Endothelial cell of umbilical vein (primary cell): Measurements from ENCODE around the gene MCM8. TPM values are rescaled to one million over a fixed set of nuclear protein-coding genes. Genes with fewer than 3 reads are reported as not detected.

Experiments
- BruUV-seq: library from RNA; stranded (reverse); fragments of 400-500 nt; replicated peaks from 2 replicates; lab custom pipeline; 2021; lab: Mats Ljungman, UMichigan
- CTCF ChIA-PET: fragments of 300-600, 350-600 bp; sonication (Branson Sonifier 250); formaldehyde crosslinking; loops from one replicate; lab custom pipeline; 2021; ENCODE audit warnings: antibody characterized with exemption, inconsistent platforms; lab: Charles Lee
- POLR2A ChIA-PET: fragments of 300-600, 350-600 bp; sonication (Branson Sonifier 250); formaldehyde crosslinking; loops from one replicate; lab custom pipeline; 2021; ENCODE audit warnings: antibody characterized with exemption, inconsistent platforms; lab: Charles Lee
- DNase-seq: peaks from one replicate; pipeline ENCODE4 v3.0.0-alpha.2; 2011; ENCODE audit warnings: low read depth, low spot score
- FAIRE-seq: peaks from 2 replicates; lab custom pipeline; 2011; peaks lifted over from hg19 to GRCh38; lab: Jason Lieb, UNC
- H2AFZ ChIP-seq: 2 replicates; pipeline ENCODE4 v1.6.0; 2012; ENCODE audit warnings: low read depth, low read length, control low read depth, inconsistent platforms
- H3K27ac ChIP-seq: 2 replicates; pipeline ENCODE4 v1.5.1; 2011; ENCODE audit warnings: low read depth, mild to moderate bottlenecking, control low read depth, low read length, moderate library complexity; ENCODE audit not compliant: insufficient read depth
- H3K27me3 ChIP-seq, 2 experiments: 2 replicates each; pipeline versions ENCODE4 v1.6.0 to v1.6.1; 2011; ENCODE audit warnings: low read length in 2 of 2, mixed read lengths in 1 of 2; ENCODE audit not compliant: control insufficient read depth in 2 of 2, insufficient read depth in 2 of 2
- H3K36me3 ChIP-seq, 2 experiments: 2 replicates in 1 of 2; 3 replicates in 1 of 2; pipeline ENCODE4 v1.5.1; 2011; ENCODE audit warnings: low read length in 2 of 2, mild to moderate bottlenecking in 1 of 2, moderate library complexity in 1 of 2; ENCODE audit not compliant: control insufficient read depth in 2 of 2, insufficient read depth in 2 of 2; ENCODE audit errors: extremely low read depth in 1 of 2
- H3K4me1 ChIP-seq: 3 replicates; pipeline ENCODE4 v1.5.1; 2011; ENCODE audit warnings: mild to moderate bottlenecking, low read length; ENCODE audit not compliant: control insufficient read depth, insufficient read depth; ENCODE audit errors: extremely low read depth
- H3K4me2 ChIP-seq: 2 replicates; pipeline ENCODE4 v1.6.1; 2011; ENCODE audit warnings: low read length, control low read depth, mixed read lengths; ENCODE audit not compliant: insufficient read depth
- H3K4me3 ChIP-seq, 3 experiments: fragments of 200-600 bp in 1 of 3; sonication (generic), shearing (Covaris generic) in 1 of 3; replicated peaks in 1 of 3; 2 replicates each; pipeline ENCODE4 v1.5.1; 2011 to 2016; ENCODE audit warnings: control low read depth in 3 of 3, low read length in 3 of 3, mild to moderate bottlenecking in 2 of 3, inconsistent platforms in 1 of 3, low read depth in 1 of 3, moderate library complexity in 1 of 3; ENCODE audit not compliant: insufficient read depth in 1 of 3
- H3K79me2 ChIP-seq: 2 replicates; pipeline ENCODE4 v1.6.0; 2012; ENCODE audit warnings: low read length, inconsistent platforms; ENCODE audit not compliant: control insufficient read depth, insufficient read depth
- H3K9ac ChIP-seq: replicated peaks from 2 replicates; pipeline ENCODE3; 2011; ENCODE audit warnings: low read length, control low read depth; ENCODE audit not compliant: insufficient read depth; ENCODE audit errors: extremely low read depth
- H3K9me1 ChIP-seq: replicated peaks from 3 replicates; pipeline ENCODE4 v1.6.0; 2011; ENCODE audit warnings: mild to moderate bottlenecking, low read length; ENCODE audit not compliant: control insufficient read depth, insufficient read depth; ENCODE audit errors: extremely low read depth
- H3K9me3 ChIP-seq: replicated peaks from 2 replicates; pipeline ENCODE4 v1.5.1; 2012; ENCODE audit warnings: low read length, inconsistent platforms; ENCODE audit not compliant: control insufficient read depth, insufficient read depth
- H4K20me1 ChIP-seq: replicated peaks from 2 replicates; pipeline ENCODE3; 2011; ENCODE audit warnings: mild to moderate bottlenecking, low read length; ENCODE audit not compliant: control insufficient read depth, insufficient read depth; ENCODE audit errors: extremely low read depth
- CTCF ChIP-seq, 2 donors: IDR thresholded peaks; 1 replicate in 1 of 2; 2 replicates in 1 of 2; pipeline ENCODE4 v1.5.1; 2011; ENCODE audit warnings: low read length in 2 of 2, mild to moderate bottlenecking in 2 of 2, moderate library complexity in 2 of 2, control low read depth in 1 of 2, inconsistent platforms in 1 of 2, low read depth in 1 of 2; ENCODE audit not compliant: insufficient read depth in 1 of 2; ENCODE audit errors: extremely low read depth in 1 of 2
- EZH2 ChIP-seq: IDR thresholded peaks from 2 replicates; pipeline ENCODE4 v1.6.1; 2012; ENCODE audit warnings: borderline replicate concordance, low read depth, mild to moderate bottlenecking, moderate library complexity, low read length, inconsistent platforms; ENCODE audit not compliant: severe bottlenecking
- FOS ChIP-seq: IDR thresholded peaks from 2 replicates; pipeline ENCODE4 v1.6.1; 2011; ENCODE audit warnings: mild to moderate bottlenecking, low read length, moderate library complexity, borderline replicate concordance; ENCODE audit not compliant: insufficient read depth
- GATA2 ChIP-seq: IDR thresholded peaks from 2 replicates; pipeline ENCODE4 v1.7.0; 2011; ENCODE audit warnings: low read depth, mild to moderate bottlenecking, moderate library complexity, mixed read lengths, low read length; ENCODE audit not compliant: insufficient read length, insufficient read depth
- JUN ChIP-seq: IDR thresholded peaks from 2 replicates; pipeline ENCODE4 v1.6.1; 2011; ENCODE audit warnings: borderline replicate concordance, low read depth; ENCODE audit not compliant: insufficient read length, insufficient read depth
- MAX ChIP-seq: IDR thresholded peaks from 2 replicates; pipeline ENCODE4 v1.6.1; 2011; ENCODE audit not compliant: insufficient read depth, insufficient read length
- MYC ChIP-seq: IDR thresholded peaks from one replicate; pipeline ENCODE4 v1.6.1; 2011; ENCODE audit warnings: mild to moderate bottlenecking, low read depth, low read length
- POLR2A ChIP-seq: IDR thresholded peaks from 2 replicates; pipeline ENCODE4 v1.6.1; 2012; ENCODE audit warnings: low read depth, mild to moderate bottlenecking, control low read depth, low read length
- POLR2AphosphoS5 ChIP-seq: IDR thresholded peaks from 2 replicates; pipeline ENCODE4 v1.6.1; 2012; ENCODE audit warnings: low read depth, mild to moderate bottlenecking, control low read depth, low read length, moderate library complexity; ENCODE audit not compliant: insufficient read depth
- dilution Hi-C: fragments of 300-500 bp; cut with MboI; formaldehyde crosslinking; loops from one replicate; pipeline ENCODE4 v1.15.0; 2019; ENCODE audit warnings: low sequenced_read_pairs; ENCODE audit not compliant: extremely low pct_ligation_motif_present
- intact Hi-C: fragments of 100-400 bp; cut with micrococcal nuclease; formaldehyde crosslinking; loops from one replicate; pipeline ENCODE4 v1.10.0; 2022
- polyA plus RNA-seq, 4 experiments: library from polyadenylated mRNA; depleted of rRNA in 3 of 4; stranded (reverse) in 3 of 4; unstranded in 1 of 4; fragments of >200 nt; gene quantifications; 2 replicates each; pipeline versions ENCODE4 v1.2.1 to v1.2.3, GENCODE V29; 2011 to 2012; ENCODE audit warnings: missing spikeins in 1 of 4
- total RNA-seq: library from RNA; stranded (reverse); gene quantifications from 2 replicates; pipeline ENCODE4 v1.2.3, GENCODE V29; 2021

The MCM8 gene
- total and polyA plus RNA-seq, 2 donors (not counting 3 experiments of a cell fraction or from before 2014, with no cell fraction given), result 2.9 to 14.4 TPM

- BruUV-seq, result no TSS peak
- POLR2A ChIA-PET, result no interaction called here
These were observed 19.9 kb downstream of the MCM8 start for GRCh38 chr20:5970381-5970780.

More at GRCh38 chr20:5970381-5970780, 19.9 kb downstream of the MCM8 start:
- no peak overlapping the region for H3K4me3 ChIP-seq
- H4K20me1 ChIP-seq, result no peaks in the 10 kb centered on the region
- DNase-seq, result no peak
- FAIRE-seq, result no peak
- H3K79me2 ChIP-seq, result no peaks in the 10 kb centered on the region
- H3K9me1 ChIP-seq, result no peaks in the 10 kb centered on the region
- TF ChIP-seq MAX, result no peak
- TF ChIP-seq JUN, result no peak
- no peak for TF ChIP-seq MYC
- no peak for TF ChIP-seq GATA2
- TF ChIP-seq POLR2A, result no peak
- TF ChIP-seq FOS, result no peak
- no peak for TF ChIP-seq EZH2
- TF ChIP-seq POLR2AphosphoS5, result no peak
- TF ChIP-seq CTCF (IDR thresholded peaks at IDR 0.05; ENCODE audit: extremely low read depth in 1 of 2, insufficient read depth in 1 of 2, low read depth in 1 of 2, low read length in 2 of 2), result no peak
- no peaks in the 10 kb centered on the region for H3K27me3 ChIP-seq
- no peak overlapping the region for H2AFZ ChIP-seq
- H3K9ac ChIP-seq, result no peak overlapping the region
- H3K4me2 ChIP-seq, result no peak overlapping the region
- dilution Hi-C loops (no loop called here), intact Hi-C loops (no loop called here)
- no peaks in the 10 kb centered on the region for H3K9me3 ChIP-seq
- H3K27ac ChIP-seq, result no peak overlapping the region
- H3K36me3 ChIP-seq, result peaks cover 0 to 8% of the 10 kb centered on the region in 2 experiments
- CTCF ChIA-PET, result no interaction called here
- no peaks in the 10 kb centered on the region for H3K4me1 ChIP-seq
